Metanephros (tissue), 1 donor: Measurements from ENCODE around the gene SIGLEC7. TPM values are rescaled to one million over a fixed set of nuclear protein-coding genes. Genes with fewer than 3 reads are reported as not detected.

ENCODE experiments used
- total RNA-seq: library from RNA; depleted of rRNA; stranded (reverse); fragments of >200 nt; gene quantifications from one replicate; pipeline ENCODE4 v1.2.3, GENCODE V29; 2014

Gene SIGLEC7
- total RNA-seq, result 1.5 TPM

DNA sequence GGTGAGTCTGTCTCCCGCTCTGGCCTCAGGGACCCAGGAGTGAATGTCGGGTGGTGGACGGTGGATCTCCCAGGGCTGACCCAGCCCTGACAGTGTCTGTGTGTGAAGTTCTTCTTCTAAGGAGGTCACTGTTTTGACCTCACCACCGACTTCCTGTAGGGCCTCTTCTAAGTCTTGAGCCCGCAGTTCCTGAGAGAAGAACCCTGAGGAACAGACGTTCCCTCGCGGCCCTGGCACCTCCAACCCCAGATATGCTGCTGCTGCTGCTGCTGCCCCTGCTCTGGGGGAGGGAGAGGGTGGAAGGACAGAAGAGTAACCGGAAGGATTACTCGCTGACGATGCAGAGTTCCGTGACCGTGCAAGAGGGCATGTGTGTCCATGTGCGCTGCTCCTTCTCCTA lies at the start of gene SIGLEC7:
Gene SIGLEC7 (plus strand): TSS at position 183 of the 400 bp plus-strand sequence. CDS start 69 bp downstream, at position 252.

DNA sequence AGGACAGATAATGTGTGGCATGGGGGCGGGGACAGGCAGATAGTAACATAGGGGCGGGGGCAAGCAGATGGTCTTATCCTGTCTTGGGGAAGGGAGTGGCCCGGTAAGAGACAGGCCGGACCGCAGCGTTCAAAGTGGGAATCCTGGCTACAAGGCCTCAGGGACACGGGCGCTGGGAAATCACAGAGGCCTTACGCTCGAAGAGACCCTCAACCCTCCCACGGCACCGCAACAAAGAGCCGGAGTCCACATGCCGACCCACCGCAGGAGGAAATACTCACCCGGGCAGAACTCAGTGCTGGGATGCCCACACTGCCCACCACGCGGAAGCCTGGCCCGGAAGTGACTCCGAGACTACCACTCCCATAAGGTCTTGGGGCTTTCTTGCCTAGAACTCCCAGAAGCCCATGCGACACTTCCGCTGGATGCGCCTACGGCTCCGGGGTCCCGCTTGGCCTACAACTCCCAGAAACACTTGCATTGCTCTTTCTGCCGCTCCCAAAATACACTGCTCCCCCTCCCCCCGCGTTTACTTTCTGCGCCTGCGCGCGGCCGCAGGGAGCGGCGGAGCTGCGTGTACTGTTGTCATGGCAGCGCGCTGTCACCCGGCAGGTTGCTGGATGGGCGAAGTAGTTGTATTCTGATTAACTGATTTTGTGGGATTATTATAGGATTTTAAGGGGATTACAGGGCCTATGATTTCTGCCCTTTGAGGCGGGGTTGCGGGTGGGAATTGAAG lies 33.9 kb upstream of the SIGLEC7 start, which contains the start of gene CTU1:
Gene CTU1 (minus strand): TSS at position 344 of the 739 bp plus-strand sequence. CDS start 3,840 bp downstream, outside the sequence.

DNA sequence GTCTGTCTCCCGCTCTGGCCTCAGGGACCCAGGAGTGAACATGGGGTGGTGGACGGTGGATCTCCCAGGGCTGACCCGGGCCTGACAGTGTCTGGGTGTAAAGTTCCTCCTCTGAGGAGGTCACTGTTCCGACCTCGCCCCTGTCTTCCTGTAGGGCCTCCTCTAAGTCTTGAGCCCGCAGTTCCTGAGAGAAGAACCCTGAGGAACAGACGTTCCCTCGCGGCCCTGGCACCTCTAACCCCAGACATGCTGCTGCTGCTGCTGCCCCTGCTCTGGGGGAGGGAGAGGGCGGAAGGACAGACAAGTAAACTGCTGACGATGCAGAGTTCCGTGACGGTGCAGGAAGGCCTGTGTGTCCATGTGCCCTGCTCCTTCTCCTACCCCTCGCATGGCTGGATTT lies 17.4 kb upstream of the SIGLEC7 start, which contains the start of gene SIGLEC9:
Gene SIGLEC9 (plus strand): TSS at position 178 of the 400 bp plus-strand sequence. CDS start 69 bp downstream, at position 247.

Other genes with a start within 250 kb of the SIGLEC7 start
- not detected for gene KLK4, start 230.9 kb upstream of the SIGLEC7 start, total RNA-seq
- gene KLK5, start 189.3 kb upstream of the SIGLEC7 start, total RNA-seq, result 0.93 TPM
- gene KLK6, start 172.7 kb upstream of the SIGLEC7 start, total RNA-seq, result 6.7 TPM
- 2.9 TPM for gene KLK7, start 158.4 kb upstream of the SIGLEC7 start, total RNA-seq
- 3.3 TPM for gene KLK8, start 140.7 kb upstream of the SIGLEC7 start, total RNA-seq
- 0.76 TPM for gene KLK10, start 122.6 kb upstream of the SIGLEC7 start, total RNA-seq
- gene KLK11, start 115.7 kb upstream of the SIGLEC7 start, total RNA-seq, result not detected
- not detected for gene KLK12, start 107.3 kb upstream of the SIGLEC7 start, total RNA-seq
- gene KLK13, start 77.2 kb upstream of the SIGLEC7 start, total RNA-seq, result 0.35 TPM
- 0.18 TPM for gene KLK14, start 59.4 kb upstream of the SIGLEC7 start, total RNA-seq
- 6.5 TPM for gene CTU1, start 33.9 kb upstream of the SIGLEC7 start, total RNA-seq
- 2.6 TPM for gene SIGLEC9, start 17.4 kb upstream of the SIGLEC7 start, total RNA-seq
- 3.9 TPM for gene CD33, start 82.8 kb downstream of the SIGLEC7 start, total RNA-seq
- not detected for gene SIGLECL1, start 108.8 kb downstream of the SIGLEC7 start, total RNA-seq
- 1.6 TPM for gene IGLON5, start 169.3 kb downstream of the SIGLEC7 start, total RNA-seq
- 1.5 TPM for gene VSIG10L, start 199.8 kb downstream of the SIGLEC7 start, total RNA-seq
- 70.2 TPM for gene ETFB, start 224.1 kb downstream of the SIGLEC7 start, total RNA-seq
- gene CLDND2, start 226.7 kb downstream of the SIGLEC7 start, total RNA-seq, result not detected
- gene NKG7, start 230.4 kb downstream of the SIGLEC7 start, total RNA-seq, result 7.2 TPM
- not detected for gene LIM2, start 245.7 kb downstream of the SIGLEC7 start, total RNA-seq
- gene C19orf84, start 248.3 kb downstream of the SIGLEC7 start, total RNA-seq, result 0.23 TPM